NCI-H146 treated with DMSO at 0.1 percent for 48 hours (cell line): ENCODE measurements around the gene AGPAT2.
"Not testable (repeated sequence)": the region's sequence is repeated elsewhere in the genome, so short reads cannot be mapped to it uniquely, and the experiment has no call there.

Source experiments
- DNase-seq: peaks from one replicate; lab custom pipeline; 2025; ENCODE audit not compliant: unreplicated experiment; lab: John Stamatoyannopoulos, UW

The AGPAT2 gene

DNA sequence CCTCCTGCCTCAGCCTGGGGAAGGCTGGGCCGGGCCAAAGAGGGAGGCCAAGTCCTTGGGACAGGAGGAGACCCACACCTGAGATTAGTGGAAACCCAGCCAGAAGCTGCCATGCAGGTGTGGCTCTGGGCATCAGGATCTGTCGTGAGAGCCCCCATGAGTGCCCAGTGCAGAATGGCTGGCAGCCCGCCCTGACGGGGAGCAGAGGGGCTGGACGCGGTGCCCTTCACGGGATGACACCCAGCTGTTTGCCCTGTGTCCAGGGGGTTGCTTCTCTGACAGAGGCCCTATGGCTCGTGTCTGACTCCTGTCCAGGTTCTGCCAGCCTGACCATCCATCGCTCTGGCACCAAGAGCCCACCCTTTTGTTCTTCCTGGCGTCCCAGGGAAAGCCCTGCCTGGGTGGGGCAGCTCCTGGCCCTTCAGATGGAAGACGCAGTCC is 33.7 kb upstream of the AGPAT2 start:
- no peak for DNase-seq

DNA sequence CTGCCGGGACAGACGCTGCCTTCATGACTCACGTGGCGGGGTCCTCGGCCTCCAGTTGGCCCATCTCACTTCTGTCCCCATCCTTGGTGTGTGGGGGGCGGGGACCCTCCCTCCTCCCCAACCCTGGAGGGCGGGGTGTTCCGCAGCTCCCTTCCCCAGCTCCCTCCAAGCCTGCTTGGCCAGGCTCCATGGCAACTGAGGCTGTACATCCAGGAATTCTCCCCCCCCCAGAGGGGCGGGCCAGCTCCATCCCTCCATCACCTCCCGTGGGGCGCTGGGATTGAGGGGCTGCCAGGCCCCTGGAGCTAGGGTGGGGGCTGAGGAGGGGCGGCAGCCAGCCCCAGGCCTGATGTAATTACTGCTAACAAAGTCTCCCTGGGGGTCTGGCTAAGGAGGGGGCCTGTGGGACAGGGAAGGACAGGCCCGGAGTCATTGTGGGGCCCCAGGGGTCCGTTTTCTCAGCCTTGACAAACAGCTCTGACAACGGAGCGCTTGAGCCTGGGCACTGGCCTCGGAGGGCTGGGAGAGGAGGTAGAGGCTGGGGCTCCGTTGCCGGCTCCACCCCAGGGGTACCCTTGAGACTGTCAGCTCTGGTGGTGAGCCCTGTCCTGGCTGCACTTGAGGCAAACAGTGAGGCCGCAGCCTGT is 33.1 kb upstream of the AGPAT2 start:
- no peak for DNase-seq

DNA sequence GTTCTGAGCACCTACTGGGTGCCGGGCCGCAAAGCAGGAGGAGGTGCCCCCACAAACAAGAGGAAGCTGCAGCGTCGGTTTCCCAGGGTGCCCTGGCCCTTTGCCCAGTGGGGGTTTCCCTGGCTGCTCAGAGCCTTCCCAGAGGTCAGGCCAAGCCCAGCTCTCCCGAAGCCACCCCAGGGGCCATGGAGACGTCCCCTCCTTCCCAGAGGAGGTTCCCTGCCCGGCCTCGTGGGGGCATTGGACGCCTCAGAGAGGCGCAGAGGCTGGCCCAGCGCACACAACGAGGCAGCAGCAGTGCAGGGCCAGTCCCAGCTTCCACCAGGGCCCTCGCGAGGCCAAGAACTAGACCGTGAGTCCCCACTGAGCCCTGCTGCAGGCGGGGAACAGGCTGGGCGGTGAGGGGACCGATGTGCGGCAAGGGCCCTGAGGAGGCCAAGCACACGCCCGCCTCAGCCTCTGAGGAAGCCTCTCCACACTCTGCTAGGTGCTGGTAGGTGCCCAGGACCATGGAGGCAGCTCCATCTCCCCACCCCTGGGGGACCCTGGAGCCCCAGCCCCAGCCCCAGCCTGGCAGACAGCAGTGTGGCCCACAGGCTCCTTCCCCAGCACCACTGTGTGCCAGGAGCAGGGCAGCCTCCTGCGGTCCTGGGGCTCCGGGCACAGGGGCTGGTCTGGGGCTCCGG is 32.1 kb upstream of the AGPAT2 start:
- no peak for DNase-seq

DNA sequence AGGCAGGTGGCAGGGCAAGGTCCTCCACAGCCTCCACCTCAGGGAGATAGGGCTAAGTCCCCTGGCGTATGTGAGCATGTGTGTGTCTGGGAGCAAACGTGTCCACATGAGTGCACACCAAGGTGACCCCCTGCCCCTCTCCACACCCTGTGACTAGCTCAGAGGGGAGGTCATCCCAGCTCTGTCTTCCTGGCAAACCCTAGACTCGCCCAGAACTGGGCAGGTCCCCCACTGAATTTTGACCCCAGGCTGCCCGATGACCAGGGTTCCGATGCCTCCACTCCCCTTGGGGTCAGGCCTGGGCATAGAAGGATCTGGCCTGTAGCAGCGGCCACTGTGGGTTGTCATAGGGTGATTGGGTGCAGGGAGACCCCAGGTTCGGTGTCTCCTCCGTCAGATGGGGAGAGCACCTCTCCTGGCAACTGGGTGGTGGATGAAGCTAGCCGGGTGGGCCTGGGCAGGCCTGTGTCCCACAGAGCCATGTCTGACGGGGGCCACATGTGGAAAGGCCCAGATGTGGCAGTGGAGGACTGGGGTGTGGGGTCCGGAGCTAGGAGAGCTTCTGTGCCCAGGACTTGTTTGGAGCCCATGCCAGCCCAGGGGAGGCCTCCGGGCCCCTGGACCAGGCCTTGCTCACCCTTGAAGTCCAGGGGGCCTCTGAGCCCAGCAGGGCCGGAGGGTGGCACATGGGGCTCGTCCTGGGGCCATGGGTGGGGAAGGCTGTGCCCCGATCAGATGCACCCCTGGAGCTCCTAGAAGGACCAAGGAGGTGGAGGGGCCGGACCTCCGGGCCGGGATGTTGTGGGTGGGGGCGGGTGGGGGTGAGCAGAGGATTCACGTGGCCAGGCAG is 31.3 kb upstream of the AGPAT2 start:
- no peak for DNase-seq

DNA sequence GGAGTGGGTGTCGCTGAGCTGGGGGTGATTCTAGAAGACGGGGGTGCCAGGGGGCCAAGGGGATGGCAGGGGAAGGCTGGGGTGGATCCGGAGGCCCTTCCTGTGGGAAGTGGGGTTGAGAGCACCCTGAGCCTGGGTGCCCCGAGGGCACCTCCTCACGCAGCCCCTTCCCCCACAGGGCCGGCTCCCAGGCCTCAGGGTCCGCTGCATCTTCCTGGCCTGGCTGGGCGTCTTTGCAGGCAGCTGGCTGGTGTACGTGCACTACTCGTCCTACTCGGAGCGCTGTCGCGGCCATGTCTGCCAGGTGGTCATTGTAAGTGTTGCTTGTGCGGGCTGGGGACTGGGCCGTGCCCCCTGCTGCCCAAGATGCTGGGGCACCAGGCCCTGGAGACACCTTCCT is 30.1 kb upstream of the AGPAT2 start:
- no peak for DNase-seq

DNA sequence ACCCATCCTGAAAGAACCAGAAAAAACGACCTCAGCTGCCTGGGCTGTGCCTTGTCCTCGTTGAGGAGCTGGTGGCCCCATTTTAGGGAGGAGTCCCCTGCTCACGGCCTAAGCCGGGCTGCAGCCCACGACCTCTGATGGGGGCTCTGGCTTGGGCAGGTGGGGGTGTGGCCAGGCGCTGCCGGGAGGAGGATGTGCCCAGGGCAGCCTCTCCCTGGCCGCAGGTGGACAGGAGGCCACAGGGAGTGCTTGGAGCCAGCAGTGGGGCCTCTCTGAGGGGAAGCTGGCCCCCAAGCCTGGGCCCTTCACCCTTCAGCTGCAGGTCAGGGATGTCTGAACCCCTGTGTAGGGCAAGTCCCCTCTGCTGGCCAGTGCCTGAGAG is 27.6 kb upstream of the AGPAT2 start:
- no peak for DNase-seq

DNA sequence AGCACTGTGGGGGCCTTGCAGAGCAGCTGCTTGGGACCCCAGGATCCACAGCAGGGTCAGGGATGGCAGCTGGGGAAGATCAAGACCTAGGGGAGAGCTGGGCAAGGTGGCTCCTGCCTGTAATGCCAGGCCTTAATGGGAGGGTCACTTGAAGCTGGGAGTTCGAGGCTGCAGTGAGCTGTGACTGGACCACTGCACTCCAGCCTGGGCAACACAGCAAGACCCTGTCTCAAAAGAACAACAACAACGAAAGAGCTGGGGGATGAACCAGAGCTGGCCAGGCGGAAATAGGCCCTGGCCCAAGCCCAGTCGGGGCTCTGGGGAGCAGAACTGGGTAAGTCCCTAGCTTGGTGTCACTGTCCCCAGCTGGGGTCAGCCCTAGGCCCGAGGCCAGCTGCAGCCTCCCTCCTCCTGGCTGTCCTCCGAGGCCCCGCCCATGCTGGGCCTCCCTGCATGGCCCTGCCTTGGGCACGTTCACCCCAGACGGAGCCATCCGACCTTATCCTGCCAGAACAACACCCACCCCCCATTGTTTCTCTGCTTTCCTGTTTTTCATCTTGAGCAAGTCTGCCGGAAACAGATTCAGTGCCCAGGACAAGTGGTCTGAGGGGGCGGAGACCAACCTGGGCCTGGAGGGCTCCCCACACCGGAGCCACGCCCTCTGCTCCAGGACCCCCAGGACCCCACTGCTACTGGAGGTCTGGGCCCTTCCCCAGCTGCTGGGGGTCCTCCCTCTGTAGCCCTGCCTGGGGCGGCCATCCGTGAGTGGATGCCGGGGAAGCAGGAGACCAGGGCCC is 27.0 kb upstream of the AGPAT2 start:
- no peak for DNase-seq

DNA sequence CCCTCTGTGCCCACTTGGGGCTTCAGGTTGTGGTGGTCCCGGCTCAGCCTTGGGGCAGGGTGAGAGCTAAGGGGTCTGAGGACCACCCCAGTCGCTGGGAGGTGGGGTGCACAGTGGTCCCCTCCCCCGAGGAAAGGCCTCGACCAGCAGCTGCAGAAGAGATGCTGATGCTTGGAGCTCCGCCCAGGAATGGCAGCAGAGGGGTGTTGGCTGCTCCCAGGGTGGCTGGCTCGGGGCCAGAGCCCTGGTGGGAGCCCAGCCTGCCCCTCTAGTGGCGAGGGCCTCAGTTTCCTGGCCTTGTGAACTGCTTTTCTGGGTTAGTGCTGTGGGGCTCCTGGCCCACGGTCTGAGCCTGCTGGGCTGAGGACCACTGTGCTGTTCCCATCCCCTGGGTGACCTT is 26.3 kb upstream of the AGPAT2 start:
- DNase-seq = no peak

DNA sequence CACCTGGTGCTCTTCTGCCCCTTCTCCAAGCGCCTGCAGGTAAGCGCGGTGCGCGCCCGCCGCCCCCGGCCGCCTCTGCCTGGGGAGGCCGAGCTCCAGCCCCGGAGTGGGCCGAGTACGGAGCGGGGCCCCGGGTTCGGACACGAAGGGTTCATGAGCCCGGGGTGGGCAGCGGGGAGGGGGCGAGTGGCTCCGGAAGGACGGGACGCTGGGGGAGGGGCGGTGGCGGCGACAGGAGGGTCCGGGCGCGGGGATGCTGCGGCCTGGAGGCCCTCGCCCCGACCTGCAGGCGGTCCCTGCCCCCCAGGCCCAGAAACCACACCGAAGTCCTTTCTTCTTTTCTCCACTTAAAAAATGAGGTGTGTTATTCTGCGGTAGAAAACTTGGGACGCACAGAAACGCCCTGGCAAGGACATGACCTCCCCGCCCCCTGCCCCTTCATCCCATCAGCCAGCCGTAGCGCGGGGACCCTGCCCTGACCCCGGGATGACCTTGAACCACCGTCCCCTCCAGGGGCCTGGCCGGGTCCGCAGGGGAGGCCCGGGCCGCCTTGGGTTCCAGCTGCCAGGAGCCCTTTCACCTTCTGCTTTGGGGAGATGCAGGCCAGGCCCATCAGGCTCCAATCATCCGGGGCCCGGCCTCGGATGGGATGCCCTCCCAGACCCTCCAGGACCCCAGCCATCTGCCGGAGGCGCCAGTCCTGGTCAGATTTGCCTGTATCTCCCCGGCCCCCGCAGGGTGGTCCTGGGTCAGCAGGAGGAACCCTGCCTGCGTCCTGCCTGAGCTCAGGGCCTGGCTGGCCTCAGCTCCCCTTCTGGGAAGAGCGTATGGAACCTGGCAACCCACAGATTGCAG is 25.7 kb upstream of the AGPAT2 start:
- DNase-seq = no peak

DNA sequence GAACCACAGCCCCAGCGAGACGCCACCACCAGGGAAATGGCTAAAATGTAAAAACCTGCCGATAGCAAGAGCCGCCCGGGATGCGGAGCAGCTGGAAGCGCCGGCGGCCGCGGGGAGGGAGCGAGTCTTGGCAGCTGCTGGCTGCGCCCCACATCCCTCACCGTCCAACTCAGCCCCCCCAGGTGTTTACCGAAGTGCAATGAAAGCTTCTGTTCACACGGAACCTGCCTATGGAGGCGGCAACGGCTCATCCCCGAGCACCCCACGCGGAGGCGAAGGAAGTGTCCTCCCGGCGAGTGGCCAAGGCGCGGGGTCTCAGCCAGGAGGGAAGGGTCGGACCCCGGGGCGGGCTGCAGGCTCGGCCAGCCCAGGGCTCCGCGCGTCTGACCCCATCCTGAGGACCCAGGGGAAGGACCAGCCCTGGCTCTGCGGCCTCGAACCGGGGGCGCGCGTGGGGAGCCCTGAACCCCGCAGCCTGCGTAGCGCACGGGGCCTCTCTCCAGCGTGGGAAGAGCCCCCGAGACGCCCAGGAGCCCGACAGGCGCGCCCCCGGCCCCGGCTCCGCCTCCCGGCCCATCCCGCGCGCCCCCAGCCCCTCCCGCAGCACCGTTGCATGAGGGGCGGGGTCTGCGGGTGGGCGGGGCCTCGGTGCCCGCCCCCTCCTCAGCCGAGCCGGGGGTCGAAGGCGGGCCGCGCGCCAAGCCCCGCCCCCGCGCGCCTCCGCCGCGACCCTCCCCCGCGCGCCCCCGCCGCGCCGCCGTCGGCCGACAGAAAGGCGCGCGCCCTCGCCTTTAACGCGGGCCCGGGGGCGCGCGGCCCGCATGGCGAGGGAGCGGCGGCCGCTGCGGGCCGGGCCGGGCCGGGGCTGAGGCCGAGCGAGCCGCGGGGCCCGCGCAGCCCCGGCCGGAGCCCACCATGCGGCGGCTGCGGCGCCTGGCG is 24.8 kb upstream of the AGPAT2 start, which contains the start of gene DIPK1B:
Gene DIPK1B (plus strand): TSS at position 822 of the 939 bp plus-strand sequence. CDS start 94 bp downstream, at position 916.
- DNase-seq = peak; percentile 24

DNA sequence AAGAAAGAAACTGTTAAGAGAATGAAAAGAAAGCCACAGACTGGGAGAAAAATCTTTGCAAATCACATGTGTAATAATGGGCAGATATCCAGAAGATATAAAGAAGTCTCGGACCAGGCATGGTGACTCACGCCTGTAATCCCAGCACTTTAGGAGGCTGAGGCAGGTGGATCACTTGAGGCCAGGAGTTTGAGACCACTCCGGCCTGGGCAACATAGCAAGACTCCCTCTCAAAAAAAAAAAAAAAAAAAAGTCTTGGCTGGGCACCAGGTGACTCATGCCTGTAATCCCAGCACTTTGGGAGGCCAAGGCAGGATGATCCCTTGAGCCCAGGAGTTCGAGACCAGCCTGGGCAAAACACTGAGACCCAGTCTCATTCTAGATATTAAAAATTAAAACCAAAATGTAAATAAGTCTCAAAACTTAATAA is 24.0 kb upstream of the AGPAT2 start:
- not testable (repeated sequence) for DNase-seq

DNA sequence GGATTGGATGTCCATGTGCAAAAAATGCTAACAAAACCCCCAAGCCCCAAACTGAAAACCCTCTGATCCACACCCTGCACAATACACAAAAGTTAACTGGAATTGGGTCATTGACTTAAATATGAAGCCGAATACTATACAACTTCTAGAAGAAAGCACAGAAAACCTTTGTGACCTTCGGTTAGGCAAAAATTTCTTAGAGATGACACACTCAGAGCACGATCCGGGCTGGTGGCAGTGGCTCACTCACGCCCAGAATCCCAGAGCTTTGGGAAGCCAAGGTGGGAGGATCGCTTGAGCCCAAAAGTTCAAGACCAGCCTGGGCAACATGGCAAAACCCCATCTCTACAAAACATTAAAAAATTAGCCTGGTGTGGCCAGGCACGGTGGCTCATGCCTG is 23.3 kb upstream of the AGPAT2 start:
- DNase-seq = no peak

DNA sequence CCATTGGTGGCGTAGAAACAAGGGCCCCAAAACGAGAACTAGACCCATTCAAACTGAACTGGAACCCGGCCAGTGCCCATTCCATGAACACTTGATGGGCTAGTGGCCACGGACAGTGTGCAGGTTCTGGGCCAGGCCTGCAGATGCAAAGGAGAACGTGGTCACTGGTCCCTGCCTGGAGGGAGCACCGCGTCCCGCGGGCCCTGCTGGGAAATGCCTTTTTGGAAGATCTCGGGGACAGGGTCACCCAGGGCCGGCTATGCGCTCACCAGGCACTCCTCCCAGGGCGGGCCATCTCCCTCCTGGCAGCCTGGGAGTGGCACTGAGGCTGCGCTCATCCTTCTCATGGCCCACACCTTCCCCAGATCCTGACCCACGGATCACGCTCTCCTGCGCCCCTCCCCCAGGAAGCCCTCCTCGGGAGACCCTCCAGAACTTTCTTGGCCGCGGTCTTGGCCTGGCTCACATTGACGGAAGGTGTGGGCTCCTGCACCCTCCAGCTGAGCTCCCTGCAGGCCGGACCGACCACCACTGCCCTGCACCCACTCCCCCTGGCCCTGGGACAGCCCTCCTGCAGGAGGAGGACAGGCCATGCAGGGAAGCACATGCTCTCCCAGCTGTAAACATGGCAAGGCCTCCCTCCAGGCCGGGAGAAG is 22.3 kb upstream of the AGPAT2 start:
- no peak for DNase-seq

DNA sequence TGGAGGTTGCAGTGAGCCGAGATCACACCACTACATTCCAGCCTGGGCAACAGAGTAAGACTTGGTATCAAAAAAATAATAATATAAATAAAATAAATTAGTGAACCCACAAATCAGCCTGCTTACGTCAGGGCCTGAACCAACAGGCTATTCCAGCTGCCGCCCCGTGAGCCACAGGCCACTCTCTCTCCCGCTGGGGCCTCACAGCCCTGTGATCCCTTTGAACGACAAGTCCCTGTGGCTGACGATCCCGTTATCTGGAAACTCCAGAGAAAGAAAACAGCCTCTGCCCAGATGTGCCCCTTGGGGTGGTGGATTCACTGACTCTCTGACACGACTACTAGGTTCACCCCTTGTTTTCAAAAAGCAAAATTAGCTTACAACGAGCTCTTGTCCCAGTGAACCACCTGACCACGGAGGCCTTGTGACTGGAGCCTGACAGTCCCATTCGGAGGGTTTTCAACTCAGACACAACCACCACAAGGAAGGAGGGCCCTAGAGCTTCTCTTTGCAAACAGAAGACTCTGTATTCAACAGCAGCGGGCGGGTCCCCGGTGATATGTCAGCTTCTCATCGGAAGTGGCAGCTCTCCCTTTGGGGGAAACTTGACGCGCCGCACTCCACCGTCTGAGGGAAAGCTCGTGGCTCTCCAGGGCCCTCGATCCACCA is 20.7 kb upstream of the AGPAT2 start:
- no peak for DNase-seq

DNA sequence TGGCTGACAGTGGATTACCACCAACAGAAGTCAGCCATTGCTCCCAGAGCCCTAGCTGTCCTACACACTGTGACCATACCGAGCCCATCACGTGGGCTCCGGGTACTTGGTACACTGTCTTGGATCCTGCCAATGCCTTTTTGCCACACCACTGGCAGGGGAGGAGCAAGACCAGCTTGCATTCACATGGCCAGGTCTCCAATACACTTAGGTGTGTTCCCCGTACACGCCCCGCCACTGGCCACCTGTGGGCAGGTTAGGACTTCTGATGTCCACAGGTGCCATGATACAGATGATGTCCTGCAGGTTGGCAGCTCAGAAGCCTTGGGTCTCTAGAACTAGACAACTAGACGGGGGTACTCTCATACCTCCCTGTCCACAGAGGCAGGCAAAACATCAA is 19.8 kb upstream of the AGPAT2 start:
- DNase-seq = no peak

DNA sequence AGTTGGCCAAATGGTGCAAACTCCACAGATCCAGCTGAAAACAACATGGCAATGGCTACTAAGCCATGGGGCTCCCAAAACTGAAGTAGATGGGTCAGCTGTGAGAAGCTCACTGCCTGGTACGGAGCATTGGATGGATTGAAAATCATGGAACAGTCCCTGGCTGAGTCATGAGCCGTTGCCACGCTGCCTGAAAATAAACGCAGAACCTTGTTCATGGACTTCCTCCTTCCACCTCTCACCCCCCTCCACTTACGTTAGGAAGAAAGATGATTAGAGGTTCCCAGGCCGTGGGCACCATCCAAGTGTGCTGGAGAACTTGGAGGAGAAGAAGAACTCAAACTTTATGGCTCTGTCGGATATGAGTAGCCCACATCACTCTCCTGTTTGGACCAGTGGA is 18.3 kb upstream of the AGPAT2 start:
- no peak for DNase-seq

DNA sequence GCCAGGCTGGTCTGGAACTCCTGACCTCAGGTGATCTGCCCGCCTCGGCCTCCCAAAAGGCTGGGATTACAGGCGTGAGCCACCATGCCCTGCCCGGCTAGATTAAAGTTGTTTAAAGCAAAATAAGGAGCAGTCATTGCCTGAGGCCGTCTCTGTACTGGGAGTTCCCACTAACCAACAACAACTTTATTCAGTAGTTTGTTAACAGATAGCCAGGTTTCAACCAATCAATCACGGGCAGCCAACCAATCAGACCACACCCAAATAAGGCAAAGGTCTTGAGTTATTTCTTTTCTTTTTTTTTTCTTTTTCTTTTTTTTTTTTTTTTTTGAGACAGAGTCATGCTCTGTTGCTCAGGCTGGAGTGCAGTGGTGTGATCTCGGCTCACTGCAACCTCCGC is 17.5 kb upstream of the AGPAT2 start:
- not testable (repeated sequence) for DNase-seq

DNA sequence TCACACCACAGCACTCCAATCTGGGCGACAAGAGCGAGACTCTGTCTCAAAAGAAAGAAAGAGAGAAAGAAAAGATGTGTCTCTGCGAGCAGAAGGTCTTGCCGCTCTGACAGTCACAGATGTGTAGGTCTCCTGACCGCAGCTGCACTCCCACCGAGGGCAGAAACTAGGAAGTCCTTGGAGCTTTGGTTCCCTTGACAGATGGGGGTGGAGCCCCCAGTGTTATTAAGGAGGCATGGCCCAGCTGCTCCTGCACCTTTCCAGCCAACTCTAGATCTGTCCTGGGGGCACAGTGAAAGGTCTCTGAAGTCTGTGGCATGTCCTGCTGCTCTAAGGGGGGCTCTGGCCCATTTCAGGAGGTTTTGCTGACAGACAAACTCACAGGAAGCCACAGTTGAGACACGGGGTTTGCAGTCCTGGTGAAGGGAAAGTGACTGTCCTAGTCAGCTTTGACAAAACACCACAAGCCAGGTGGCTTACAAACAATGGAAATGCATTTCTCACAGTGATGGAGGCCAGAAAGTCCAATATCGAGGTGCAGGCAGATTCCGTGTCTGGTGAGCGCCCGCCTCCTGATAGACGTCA is 16.1 kb upstream of the AGPAT2 start:
- DNase-seq = no peak
